Tibial artery (tissue), 4 donors: ENCODE results near the gene COL24A1.

Source experiments
- DNase-seq, 2 donors: peaks; one replicate each; pipeline ENCODE4 v3.0.0-alpha.2; 2019
- H3K27ac ChIP-seq, 2 donors: fragments of 200-600 bp; sonication (generic) in 1 of 2; 1 replicate in 1 of 2; 2 replicates in 1 of 2; pipeline ENCODE4 v1.5.1; 2018 to 2019; ENCODE audit warnings: mild to moderate bottlenecking in 1 of 2
- H3K27me3 ChIP-seq, 2 donors: fragments of 200-600 bp; sonication (generic) in 1 of 2; one replicate each; pipeline versions ENCODE4 v1.5.1 to v1.6.0; 2016 to 2019
- H3K36me3 ChIP-seq, 3 donors: fragments of 200-600 bp; sonication (generic) in 2 of 3; one replicate each; pipeline ENCODE4 v1.5.1; 2016 to 2019; ENCODE audit warnings: mild to moderate bottlenecking in 2 of 3
- H3K4me1 ChIP-seq, 4 donors: fragments of 200-600 bp; sonication (generic) in 2 of 4; 1 replicate in 3 of 4; 2 replicates in 1 of 4; pipeline ENCODE4 v1.5.1; 2016 to 2019
- H3K4me3 ChIP-seq, 2 donors: fragments of 200-600 bp; sonication (generic) in 1 of 2; 1 replicate in 1 of 2; 2 replicates in 1 of 2; pipeline ENCODE4 v1.5.1; 2018 to 2019; ENCODE audit warnings: mild to moderate bottlenecking in 2 of 2
- H3K9me3 ChIP-seq, 3 donors: fragments of 200-600 bp; sonication (generic) in 1 of 3; one replicate each; pipeline ENCODE4 v1.5.1; 2016 to 2019
- intact Hi-C: fragments of 100-400 bp; cut with DNase I; formaldehyde crosslinking; loops from one replicate; pipeline ENCODE4 v1.15.0; 2023; ENCODE audit warnings: low total_unique reads
- TF ChIP-seq, protein P1 (sequence below), 2 experiments: fragments of 200-600 bp in 1 of 2; fragments of 450-650 bp in 1 of 2; IDR thresholded peaks; one replicate each; pipeline ENCODE4 v1.5.1; 2017 to 2019; ENCODE audit warnings: antibody characterized with exemption in 2 of 2, mild to moderate bottlenecking in 1 of 2, moderate library complexity in 1 of 2

Gene COL24A1

DNA sequence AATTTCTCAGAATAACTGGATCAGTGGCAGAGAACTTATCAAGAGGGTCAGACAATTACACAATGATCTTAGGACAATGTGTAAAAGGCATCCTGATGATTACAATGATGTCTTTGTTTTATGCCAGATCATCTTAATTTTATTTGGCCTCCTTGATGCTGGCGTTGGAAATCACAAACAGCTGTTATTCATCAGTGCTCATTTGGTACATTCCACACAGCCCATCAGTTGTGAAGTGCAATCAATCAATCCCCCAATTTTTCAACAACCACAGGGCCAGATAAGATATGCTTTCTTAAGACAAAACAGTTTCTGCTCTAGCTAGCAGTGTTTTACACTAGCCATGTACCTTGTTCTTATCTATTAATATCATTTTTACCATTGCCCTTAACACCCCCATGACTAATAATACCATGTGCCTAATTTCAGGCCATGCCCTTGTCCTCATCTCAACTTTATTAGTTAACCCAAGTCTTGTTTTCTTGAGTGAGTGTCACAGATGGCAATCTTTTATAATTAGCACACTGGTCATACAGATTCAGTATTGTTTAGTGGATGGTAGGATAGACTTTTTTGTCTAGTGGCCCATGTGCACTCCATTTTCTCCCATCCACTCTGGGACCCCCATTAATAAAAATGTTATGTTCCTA lies 40.8 kb upstream of the COL24A1 start:
- Histone ChIP-seq H3K27me3 (no peaks in the 10 kb centered on the region), H3K4me3 (no peak overlapping the region), H3K4me1 (no peaks in the 10 kb centered on the region), H3K27ac (no peak overlapping the region), H3K9me3 (no peaks in the 10 kb centered on the region), H3K36me3 (no peaks in the 10 kb centered on the region)
- intact Hi-C loops, result no loop called here
- DNase-seq, result no peak
- TF ChIP-seq, protein P1, sequence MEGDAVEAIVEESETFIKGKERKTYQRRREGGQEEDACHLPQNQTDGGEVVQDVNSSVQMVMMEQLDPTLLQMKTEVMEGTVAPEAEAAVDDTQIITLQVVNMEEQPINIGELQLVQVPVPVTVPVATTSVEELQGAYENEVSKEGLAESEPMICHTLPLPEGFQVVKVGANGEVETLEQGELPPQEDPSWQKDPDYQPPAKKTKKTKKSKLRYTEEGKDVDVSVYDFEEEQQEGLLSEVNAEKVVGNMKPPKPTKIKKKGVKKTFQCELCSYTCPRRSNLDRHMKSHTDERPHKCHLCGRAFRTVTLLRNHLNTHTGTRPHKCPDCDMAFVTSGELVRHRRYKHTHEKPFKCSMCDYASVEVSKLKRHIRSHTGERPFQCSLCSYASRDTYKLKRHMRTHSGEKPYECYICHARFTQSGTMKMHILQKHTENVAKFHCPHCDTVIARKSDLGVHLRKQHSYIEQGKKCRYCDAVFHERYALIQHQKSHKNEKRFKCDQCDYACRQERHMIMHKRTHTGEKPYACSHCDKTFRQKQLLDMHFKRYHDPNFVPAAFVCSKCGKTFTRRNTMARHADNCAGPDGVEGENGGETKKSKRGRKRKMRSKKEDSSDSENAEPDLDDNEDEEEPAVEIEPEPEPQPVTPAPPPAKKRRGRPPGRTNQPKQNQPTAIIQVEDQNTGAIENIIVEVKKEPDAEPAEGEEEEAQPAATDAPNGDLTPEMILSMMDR (IDR thresholded peaks at IDR 0.05), result no peak

DNA sequence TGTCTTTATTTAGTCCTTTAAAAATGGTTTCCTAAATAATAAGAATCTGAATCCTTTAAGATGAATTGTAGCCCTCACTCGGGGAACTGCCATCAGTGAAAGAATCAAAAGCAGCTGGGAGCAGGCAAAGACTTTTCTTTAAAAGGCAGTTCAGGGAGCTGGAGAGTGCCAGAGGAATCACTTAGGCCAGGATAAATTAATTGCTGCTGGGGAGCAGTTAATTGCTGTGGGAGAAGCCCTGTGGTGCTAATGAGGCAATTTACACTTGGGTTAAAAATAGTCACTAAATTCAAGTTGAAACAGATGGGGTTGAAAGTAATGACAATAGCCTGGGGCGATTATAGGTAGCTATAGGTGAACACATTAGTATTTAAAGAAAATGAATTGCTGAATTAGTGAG lies 38.7 kb upstream of the COL24A1 start:
- Histone ChIP-seq H3K4me1 (no peaks in the 10 kb centered on the region), H3K4me3 (no peak overlapping the region), H3K9me3 (no peaks in the 10 kb centered on the region), H3K27ac (no peak overlapping the region), H3K36me3 (no peaks in the 10 kb centered on the region), H3K27me3 (no peaks in the 10 kb centered on the region)
- no peak for DNase-seq
- intact Hi-C loops, result no loop called here
- TF ChIP-seq, protein P1 (IDR thresholded peaks at IDR 0.05), result no peak

DNA sequence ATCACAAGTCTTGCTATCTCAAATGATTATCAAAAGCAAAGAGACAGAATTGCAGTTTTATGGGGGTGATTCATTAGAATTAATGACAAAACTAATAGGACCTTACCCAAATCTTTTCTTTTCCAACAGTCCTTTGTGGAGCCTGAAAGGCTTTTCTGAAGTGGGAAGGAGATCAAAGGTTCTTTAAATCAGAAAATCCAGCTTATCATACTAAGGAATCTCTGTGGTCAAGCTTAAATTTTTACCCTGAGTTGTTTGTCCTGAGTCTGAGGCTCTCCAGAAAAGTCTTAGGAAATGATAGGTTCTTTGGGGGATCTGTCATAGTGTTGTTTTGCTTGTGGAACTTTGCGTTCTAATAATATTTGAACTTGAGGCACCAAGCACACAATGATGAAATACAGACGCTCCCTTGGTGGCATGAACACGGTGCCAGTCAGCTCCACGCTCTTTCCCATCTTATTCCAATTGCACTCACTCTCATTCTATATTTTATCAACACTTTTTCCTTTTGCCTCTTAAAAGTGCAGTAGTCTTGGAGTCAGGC lies 38.0 kb upstream of the COL24A1 start:
- H3K4me1 ChIP-seq, result no peaks in the 10 kb centered on the region
- TF ChIP-seq, protein P1 (IDR thresholded peaks at IDR 0.05), result no peak
- intact Hi-C loops, result no loop called here

DNA sequence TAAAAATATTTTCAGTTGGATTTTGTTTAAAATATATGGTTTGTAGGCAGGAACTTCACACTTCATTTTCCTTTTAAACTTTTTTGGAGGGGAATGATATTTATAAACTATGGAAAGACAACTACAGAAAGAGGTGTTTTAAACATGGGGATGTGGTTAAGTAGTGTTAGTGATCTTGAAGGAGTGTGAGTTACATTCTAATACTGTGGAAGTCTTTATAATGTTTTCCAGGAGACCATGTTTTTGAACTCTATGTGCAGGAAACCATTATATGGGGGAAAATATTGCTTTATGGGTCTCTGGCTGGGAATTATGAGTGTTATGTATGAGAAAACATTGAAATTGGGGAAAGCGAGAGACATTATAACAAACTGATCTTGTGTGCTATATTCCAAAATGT lies 35.8 kb upstream of the COL24A1 start:
- no peak for DNase-seq
- no peaks in the 10 kb centered on the region for H3K36me3 ChIP-seq
- no peaks in the 10 kb centered on the region for H3K4me1 ChIP-seq
- H3K9me3 ChIP-seq, result no peaks in the 10 kb centered on the region
- H3K27me3 ChIP-seq, result no peaks in the 10 kb centered on the region
- H3K4me3 ChIP-seq, result no peak overlapping the region
- intact Hi-C loops, result no loop called here
- TF ChIP-seq, protein P1 (IDR thresholded peaks at IDR 0.05), result no peak
- no peak overlapping the region for H3K27ac ChIP-seq

More for the DNA sequence above, 38.0 kb upstream of the COL24A1 start:
- Histone ChIP-seq H3K9me3 (no peaks in the 10 kb centered on the region), H3K27me3 (no peaks in the 10 kb centered on the region), H3K4me3 (no peak overlapping the region), H3K36me3 (no peaks in the 10 kb centered on the region), H3K27ac (no peak overlapping the region)
- DNase-seq, result no peak

DNA sequence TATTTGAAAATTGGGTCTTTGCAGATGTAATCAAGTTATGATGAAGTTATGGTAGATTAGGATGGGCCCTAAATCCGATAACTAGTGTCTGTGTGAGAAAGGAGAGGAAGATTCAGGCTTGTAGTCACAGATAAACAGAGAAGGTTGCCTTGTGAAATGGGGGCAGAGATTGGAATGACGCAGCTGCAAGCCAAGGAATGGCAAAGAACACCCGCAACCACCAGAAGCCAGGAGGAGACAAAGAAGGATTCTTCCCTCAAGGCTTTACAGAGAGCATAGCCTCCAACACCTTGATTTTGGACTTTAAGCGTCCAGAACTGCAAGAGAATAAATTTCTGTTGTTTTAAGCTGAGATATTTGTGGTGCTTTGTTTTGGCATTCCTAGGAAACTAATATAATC lies 35.4 kb upstream of the COL24A1 start:
- DNase-seq, result no peak
- H3K4me3 ChIP-seq, result no peak overlapping the region
- TF ChIP-seq, protein P1 (IDR thresholded peaks at IDR 0.05), result no peak
- no peaks in the 10 kb centered on the region for H3K36me3 ChIP-seq
- no peak overlapping the region for H3K27ac ChIP-seq
- intact Hi-C loops, result no loop called here
- H3K4me1 ChIP-seq, result no peaks in the 10 kb centered on the region
- no peaks in the 10 kb centered on the region for H3K9me3 ChIP-seq
- H3K27me3 ChIP-seq, result no peaks in the 10 kb centered on the region
